HL-60 (cell line): Measurements from ENCODE around the gene GOLGA6C.
A peak's percentile ranks its signal among the peaks of the same experiment; 100 is the strongest.
"Not testable (repeated sequence)": the region's sequence is repeated elsewhere in the genome, so short reads cannot be mapped to it uniquely, and the experiment has no call there.

Experiments used
- DNase-seq, 2 experiments: peaks; one replicate each; pipeline ENCODE4 v3.0.0-alpha.2; 2010 to 2020; ENCODE audit warnings: low read depth in 1 of 2, low spot score in 1 of 2
- H3K27ac ChIP-seq: fragments of 250-450 bp; sonication (Bioruptor Pico); replicated peaks from 2 replicates; pipeline ENCODE4 v1.5.1; 2020; ENCODE audit warnings: mild to moderate bottlenecking, moderate library complexity
- H3K27me3 ChIP-seq: fragments of 250-450 bp; sonication (Bioruptor Pico); 2 replicates; pipeline ENCODE4 v1.5.1; 2021; ENCODE audit warnings: mild to moderate bottlenecking, moderate library complexity; ENCODE audit not compliant: insufficient read depth, poor library complexity, severe bottlenecking
- H3K4me3 ChIP-seq: replicated peaks from 2 replicates; pipeline ENCODE4 v1.5.1; 2011; ENCODE audit warnings: mild to moderate bottlenecking, control low read depth, low read length; ENCODE audit not compliant: insufficient read depth
- GABPA ChIP-seq: IDR thresholded peaks from 2 replicates; pipeline ENCODE4 v1.6.1; 2012; ENCODE audit warnings: low read depth
- POLR2AphosphoS5 ChIP-seq: IDR thresholded peaks from 2 replicates; pipeline ENCODE4 v1.6.1; 2012; ENCODE audit warnings: low read depth
- SPI1 ChIP-seq: IDR thresholded peaks from 2 replicates; pipeline ENCODE4 v1.6.1; 2012; ENCODE audit warnings: low read depth, mild to moderate bottlenecking, borderline replicate concordance
- TF ChIP-seq, protein P1 (sequence below): IDR thresholded peaks from 2 replicates; pipeline ENCODE4 v1.6.1; 2012; ENCODE audit warnings: low read depth; ENCODE audit not compliant: insufficient replicate concordance
- TF ChIP-seq, protein P2 (sequence below): IDR thresholded peaks from one replicate; pipeline ENCODE4 v1.5.1; 2011; ENCODE audit warnings: low read length, control low read depth, inconsistent platforms; ENCODE audit not compliant: insufficient read depth

The GOLGA6C gene

DNA sequence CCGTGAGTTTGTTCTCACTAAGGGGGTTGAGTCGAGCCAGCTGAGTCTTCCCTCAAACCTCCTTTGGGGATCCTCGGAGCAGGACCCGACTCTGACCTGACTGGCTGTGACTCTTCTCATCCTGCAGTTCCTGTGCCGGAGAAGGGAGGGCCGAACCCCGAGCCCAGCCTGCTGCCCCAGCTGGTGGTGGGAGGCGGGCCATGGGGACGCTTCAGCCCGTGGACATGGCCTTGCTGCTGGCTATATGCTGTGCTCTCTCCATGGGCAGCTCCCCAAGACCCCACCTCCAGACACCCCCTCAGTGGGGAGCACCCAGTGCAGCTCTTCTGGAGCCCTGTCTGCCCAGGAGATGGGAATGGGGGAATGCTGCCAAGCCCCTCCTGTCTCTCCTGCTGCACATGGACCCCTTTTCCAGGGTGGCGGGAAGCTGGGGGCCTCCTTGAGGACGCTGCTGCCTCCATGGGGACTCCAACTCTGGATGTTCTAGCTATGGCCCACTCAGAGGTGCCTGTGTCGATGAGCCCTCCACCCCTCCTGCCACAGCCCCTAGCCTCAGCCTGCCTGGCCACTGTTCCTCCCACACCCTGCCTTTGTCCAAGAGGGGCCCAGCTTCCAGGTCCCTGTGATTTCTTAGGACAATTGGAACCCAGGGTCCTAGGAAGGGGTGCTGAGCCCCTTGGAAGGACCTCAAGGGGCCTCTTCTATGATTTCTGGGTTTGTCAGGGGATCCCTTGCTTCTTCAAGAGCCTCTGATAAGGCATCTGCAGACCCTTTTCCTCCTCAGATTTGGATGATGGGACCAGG is 43.6 kb upstream of the GOLGA6C start:
- Histone ChIP-seq H3K4me3 (no peak overlapping the region), H3K27me3 (no peaks in the 10 kb centered on the region), H3K27ac (no peak overlapping the region)
- TF ChIP-seq POLR2AphosphoS5, result no peak
- no peak for TF ChIP-seq GABPA
- no peak for TF ChIP-seq SPI1
- TF ChIP-seq, protein P1, sequence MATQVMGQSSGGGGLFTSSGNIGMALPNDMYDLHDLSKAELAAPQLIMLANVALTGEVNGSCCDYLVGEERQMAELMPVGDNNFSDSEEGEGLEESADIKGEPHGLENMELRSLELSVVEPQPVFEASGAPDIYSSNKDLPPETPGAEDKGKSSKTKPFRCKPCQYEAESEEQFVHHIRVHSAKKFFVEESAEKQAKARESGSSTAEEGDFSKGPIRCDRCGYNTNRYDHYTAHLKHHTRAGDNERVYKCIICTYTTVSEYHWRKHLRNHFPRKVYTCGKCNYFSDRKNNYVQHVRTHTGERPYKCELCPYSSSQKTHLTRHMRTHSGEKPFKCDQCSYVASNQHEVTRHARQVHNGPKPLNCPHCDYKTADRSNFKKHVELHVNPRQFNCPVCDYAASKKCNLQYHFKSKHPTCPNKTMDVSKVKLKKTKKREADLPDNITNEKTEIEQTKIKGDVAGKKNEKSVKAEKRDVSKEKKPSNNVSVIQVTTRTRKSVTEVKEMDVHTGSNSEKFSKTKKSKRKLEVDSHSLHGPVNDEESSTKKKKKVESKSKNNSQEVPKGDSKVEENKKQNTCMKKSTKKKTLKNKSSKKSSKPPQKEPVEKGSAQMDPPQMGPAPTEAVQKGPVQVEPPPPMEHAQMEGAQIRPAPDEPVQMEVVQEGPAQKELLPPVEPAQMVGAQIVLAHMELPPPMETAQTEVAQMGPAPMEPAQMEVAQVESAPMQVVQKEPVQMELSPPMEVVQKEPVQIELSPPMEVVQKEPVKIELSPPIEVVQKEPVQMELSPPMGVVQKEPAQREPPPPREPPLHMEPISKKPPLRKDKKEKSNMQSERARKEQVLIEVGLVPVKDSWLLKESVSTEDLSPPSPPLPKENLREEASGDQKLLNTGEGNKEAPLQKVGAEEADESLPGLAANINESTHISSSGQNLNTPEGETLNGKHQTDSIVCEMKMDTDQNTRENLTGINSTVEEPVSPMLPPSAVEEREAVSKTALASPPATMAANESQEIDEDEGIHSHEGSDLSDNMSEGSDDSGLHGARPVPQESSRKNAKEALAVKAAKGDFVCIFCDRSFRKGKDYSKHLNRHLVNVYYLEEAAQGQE, result no peak
- TF ChIP-seq, protein P2, sequence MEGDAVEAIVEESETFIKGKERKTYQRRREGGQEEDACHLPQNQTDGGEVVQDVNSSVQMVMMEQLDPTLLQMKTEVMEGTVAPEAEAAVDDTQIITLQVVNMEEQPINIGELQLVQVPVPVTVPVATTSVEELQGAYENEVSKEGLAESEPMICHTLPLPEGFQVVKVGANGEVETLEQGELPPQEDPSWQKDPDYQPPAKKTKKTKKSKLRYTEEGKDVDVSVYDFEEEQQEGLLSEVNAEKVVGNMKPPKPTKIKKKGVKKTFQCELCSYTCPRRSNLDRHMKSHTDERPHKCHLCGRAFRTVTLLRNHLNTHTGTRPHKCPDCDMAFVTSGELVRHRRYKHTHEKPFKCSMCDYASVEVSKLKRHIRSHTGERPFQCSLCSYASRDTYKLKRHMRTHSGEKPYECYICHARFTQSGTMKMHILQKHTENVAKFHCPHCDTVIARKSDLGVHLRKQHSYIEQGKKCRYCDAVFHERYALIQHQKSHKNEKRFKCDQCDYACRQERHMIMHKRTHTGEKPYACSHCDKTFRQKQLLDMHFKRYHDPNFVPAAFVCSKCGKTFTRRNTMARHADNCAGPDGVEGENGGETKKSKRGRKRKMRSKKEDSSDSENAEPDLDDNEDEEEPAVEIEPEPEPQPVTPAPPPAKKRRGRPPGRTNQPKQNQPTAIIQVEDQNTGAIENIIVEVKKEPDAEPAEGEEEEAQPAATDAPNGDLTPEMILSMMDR, result no peak
- DNase-seq, result peak in 1 of 2 experiments; percentile 17

DNA sequence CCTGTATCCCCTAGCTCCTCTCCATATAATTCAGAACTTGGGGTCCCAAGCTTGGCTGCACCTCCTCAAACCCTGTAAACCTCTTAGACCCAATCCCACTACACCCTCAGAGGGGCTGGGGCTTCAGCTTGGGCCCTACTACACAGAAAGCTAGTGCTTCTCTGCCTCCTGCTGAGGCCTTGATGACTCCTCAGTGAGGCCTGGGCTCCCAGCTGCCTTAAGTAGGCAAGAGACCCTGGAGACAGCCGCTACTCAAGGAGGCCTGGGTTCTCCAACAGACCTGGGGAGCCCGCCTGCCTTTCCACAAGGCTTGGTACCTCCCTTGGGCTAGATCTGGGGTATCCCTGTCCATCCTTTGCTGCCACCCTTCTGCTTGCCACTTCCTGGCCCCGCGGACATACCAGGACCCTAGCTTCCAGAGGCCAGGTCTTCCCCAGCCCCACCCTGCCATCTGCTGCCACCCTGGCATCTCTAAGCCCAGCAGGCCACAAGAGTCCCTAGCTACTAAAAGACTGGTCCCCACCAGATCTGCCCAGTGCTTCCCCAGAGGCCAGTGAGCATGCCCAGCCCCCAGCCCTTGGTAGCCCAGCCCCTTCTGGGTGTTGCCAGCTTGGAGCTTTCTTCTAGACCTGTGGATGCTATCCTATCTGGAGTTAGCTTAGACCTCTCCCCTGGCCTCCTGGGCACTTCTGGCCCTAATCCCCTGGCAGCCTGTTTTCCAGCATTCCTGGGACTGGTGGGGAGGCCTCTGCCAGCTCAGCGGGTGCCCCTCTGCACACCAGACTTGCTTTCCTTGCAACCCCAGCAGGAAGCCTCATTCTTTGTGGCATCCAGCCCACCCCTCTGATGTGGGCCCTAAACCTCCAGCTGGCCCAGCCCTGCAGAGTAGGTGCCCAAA is 42.8 kb upstream of the GOLGA6C start:
- peak; percentile 10 to 29 for DNase-seq
- H3K27me3 ChIP-seq, result no peaks in the 10 kb centered on the region
- H3K4me3 ChIP-seq, result no peak overlapping the region
- H3K27ac ChIP-seq, result no peak overlapping the region
- no peak for TF ChIP-seq SPI1
- TF ChIP-seq POLR2AphosphoS5, result peak; percentile 74

DNA sequence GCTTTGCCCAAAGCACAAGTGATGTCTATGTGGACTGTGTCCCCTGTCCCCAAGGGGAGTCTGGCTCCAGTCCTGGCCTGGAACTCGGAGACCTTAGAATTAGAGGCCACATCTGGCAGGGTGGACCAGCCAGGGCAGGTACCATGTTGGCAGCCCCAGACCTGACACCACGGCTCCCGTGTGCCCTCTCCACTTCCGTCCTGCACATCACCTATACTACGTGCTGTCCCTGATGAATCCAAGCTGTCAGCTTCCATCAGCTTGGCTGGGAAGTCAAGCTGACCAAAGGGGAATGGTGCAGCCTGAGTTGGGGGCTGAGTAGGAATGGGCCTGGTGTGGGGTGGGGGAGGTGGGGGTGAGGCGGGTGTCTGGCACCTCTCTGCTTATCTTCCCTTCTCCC is 41.1 kb upstream of the GOLGA6C start:
- no peak overlapping the region for H3K27ac ChIP-seq
- TF ChIP-seq SPI1 (no peak), POLR2AphosphoS5 (no peak; the same call in 1 of the 2 replicates), GABPA (no peak)
- TF ChIP-seq, protein P1, result no peak
- TF ChIP-seq, protein P2, result no peak
- H3K27me3 ChIP-seq, result no peaks in the 10 kb centered on the region
- DNase-seq, result no peak
- H3K4me3 ChIP-seq, result no peak overlapping the region

DNA sequence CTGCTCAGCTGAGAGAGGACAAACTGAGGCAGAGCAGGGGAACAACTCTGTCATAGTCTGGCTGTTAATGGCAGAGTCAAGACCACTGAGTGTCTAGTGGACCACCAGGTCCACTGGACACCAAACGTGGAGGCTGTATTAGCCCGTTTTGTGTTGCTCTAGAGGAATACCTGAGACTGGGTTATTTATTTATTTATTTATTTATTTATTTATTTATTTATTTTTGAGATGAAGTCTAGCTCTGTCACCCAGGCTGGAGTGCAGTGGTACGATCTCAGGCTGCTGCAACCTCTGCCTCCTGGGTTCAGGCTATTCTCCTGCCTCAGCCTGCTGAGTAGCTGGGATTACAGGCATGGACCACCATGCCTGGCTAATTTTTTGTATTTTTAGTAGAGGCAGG is 40.6 kb upstream of the GOLGA6C start:
- H3K4me3 ChIP-seq, H3K27me3 ChIP-seq, H3K27ac ChIP-seq, DNase-seq: not testable (repeated sequence)

DNA sequence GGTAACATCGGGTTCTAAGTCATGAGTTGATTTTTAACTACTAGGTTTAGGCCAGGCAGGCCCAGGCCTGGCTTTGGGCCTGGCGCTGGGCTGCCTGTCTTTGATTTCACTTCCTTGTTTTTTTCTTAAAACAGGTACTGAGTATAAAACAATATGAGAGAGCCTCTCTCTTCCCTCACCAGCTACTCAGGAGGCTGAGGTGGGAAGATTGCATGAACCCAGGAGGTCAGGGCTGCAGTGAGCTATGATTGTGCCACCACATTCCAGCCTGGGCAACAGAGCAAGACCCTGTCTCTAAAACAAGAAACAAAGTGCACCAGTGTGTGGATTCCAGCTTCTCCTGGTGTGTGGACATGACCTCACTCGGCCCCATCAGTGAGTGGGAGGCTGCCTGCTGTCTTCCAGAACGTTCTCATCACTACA is 38.6 kb upstream of the GOLGA6C start:
- not testable (repeated sequence) for H3K4me3 ChIP-seq, DNase-seq, H3K27ac ChIP-seq, H3K27me3 ChIP-seq
